GM19455 (cell line): Measurements from ENCODE around the gene ZBTB45.

Experiments
- ATAC-seq: cut with Tn5 transposase; IDR thresholded peaks from one replicate; pipeline ENCODE4 v1.9.1; 2021; ENCODE audit not compliant: unreplicated experiment

Gene ZBTB45

GRCh38 chr19:58555369-58555885 is 35.8 kb upstream of the ZBTB45 start:
- no peak for ATAC-seq

DNA sequence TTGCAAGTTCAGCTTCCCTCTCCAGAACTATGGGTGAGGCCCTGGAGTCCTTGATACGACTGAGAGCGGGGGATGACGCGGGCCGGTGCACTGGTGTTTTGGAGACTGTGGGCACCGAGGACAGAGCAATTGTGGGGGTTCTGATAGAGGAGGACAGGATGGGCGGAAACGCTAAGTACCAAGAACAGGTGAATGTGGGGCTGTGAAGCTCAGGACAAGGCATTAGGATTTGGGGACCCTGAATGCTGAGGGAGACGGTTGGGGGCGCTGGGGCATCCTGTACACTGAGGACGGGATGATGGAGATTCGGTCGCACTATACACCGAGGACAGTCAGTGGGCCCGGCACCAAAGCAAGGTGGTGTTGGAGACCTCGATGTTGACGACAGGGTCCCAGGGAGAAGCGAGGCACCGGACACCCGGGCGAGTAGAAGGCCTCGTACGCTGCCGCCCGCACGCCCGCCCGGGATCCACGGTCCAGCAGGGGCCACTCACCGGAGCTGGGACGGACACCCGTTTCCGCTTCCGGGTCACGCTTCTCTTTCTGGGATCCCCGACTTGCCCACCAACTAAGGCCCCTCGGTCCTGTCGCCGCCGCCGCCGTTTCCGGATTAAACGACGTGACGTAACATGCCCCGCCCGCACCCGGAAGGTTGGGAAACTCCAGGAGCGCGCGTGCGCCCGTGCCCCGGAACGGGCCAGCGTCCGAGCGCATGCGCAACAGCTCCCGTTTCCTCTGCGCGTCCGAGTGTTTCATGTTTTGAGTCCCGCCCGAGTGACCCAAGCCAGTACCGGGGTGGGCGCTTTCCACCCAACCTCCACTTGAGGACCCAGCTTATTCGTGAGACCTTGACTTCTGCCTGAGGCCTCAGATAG is 35.1 kb upstream of the ZBTB45 start, which contains the start of gene CHMP2A:
Gene CHMP2A (minus strand): TSS at position 612 of the 875 bp plus-strand sequence. CDS start 893 bp downstream, outside the sequence.
- peak; percentile 28 for ATAC-seq

GRCh38 chr19:58553799-58554493 is 34.3 kb upstream of the ZBTB45 start:
- no peak for ATAC-seq

GRCh38 chr19:58552655-58553054 is 33.0 kb upstream of the ZBTB45 start:
- no peak for ATAC-seq

DNA sequence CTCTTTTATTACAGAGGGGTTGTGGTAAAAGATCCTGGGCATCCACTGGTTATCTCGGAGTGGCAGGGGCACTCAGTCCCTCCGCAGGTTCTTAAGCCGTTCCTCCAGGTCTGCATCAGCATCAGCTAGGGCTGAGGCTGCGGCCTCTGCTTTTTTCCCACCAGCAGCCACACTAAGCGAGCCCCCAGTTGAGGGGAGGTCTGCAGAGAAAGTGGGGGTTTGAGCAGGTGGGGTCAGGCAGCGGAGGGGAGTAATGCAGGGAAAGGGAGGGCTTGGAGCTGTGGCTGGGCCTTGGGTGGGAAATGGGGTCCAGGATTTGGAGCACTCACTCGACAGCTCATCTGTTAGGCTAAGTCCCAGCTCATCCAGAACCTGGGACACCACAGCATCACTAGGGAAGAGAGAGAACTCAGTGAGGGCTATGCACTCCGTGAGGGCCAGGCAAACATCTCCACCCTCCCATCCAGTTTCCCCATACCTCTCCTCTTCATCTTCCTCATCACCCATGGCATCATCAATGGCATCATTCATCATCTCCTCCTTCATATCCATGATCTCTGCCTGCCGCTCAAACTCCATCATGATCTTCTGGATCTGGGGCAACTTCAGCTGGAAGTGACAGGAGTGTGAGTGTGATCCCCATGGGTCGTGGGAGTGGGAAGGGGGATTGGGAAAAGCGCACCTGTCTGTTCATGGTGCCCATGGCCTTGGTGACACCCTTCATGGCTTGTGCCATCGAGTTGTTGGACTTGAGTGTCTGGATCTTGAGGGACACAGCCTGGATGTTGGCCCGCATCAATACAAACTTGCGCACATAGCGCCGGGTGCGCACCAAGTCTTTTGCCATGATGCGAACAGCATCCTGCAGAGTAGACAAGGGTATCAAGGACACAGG is 32.2 kb upstream of the ZBTB45 start:
- ATAC-seq = no peak

GRCh38 chr19:58551123-58551497 is 31.5 kb upstream of the ZBTB45 start:
- no peak for ATAC-seq

DNA sequence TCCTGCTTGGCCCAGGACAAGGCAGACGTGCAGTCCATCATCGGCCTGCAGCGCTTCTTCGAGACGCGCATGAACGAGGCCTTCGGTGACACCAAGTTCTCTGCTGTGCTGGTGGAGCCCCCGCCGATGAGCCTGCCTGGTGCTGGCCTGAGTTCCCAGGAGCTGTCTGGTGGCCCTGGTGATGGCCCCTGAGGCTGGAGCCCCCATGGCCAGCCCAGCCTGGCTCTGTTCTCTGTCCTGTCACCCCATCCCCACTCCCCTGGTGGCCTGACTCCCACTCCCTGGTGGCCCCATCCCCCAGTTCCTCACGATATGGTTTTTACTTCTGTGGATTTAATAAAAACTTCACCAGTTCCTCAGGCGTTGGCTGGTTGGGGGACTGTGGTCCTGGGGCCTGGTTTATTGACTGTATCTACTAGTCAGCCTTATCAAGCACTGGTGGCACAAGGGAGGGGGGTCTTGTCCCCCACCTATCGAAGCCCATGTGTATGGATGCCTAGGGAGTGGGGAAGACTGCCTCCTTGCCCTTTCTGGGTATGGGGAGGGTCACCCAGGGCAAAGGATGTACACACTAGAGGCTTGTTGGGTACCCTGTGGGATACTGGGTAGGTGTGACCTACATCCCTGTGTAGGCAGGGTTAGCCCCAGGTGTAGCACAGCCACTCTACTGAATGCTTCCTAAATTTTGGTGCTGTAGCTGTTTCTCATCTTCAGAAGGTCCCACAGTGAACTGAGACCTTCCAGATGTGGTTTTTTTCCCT is 30.9 kb upstream of the ZBTB45 start:
- no peak for ATAC-seq

DNA sequence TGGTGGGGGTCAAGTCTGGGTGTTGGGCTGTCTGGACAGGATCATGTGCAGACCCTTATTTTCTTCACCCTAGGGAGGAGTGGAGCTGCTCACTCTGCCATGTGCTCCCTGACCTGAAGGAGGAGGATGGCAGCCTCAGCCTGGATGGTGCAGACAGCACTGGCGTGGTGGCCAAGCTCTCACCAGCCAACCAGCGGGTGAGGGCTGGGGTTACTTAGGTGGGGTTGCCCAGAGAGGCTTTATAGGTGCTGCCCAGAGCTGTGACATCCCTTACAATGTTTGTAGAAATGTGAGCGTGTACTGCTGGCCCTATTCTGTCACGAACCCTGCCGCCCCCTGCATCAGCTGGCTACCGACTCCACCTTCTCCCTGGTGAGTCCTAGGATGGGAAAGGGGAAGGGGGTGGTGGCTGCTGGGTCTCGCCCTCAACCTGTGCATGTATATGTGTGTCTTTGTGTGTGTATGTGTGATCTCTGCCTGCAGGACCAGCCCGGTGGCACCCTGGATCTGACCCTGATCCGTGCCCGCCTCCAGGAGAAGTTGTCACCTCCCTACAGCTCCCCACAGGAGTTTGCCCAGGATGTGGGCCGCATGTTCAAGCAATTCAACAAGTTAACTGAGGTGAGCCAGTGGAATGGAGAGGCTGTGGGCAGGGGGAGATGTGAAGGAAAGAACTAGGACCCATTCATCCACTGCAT is 30.2 kb upstream of the ZBTB45 start:
- ATAC-seq = no peak

DNA sequence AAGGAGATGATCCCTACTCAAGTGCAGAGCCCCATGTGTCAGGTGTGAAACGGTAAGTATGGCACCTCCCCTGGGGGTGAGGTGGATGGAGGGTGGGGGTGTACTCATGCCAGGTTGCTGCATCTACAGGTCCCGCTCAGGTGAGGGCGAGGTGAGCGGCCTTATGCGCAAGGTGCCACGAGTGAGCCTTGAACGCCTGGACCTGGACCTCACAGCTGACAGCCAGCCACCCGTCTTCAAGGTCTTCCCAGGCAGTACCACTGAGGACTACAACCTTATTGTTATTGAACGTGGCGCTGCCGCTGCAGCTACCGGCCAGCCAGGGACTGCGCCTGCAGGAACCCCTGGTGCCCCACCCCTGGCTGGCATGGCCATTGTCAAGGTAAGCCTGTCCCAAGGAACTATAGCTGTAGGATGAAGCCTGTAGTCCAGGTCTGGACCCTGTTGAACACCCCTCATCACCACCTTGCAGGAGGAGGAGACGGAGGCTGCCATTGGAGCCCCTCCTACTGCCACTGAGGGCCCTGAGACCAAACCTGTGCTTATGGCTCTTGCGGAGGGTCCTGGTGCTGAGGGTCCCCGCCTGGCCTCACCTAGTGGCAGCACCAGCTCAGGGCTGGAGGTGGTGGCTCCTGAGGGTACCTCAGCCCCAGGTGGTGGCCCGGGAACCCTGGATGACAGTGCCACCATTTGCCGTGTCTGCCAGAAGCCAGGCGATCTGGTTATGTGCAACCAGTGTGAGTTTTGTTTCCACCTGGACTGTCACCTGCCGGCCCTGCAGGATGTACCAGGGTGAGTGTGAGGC is 29.5 kb upstream of the ZBTB45 start:
- no peak for ATAC-seq

GRCh38 chr19:58547323-58548312 is 28.0 kb upstream of the ZBTB45 start:
- ATAC-seq = no peak

- ATAC-seq = no peak
Measured at GRCh38 chr19:58546019-58546530, 26.5 kb upstream of the ZBTB45 start.

GRCh38 chr19:58545286-58546018 is 25.8 kb upstream of the ZBTB45 start:
- ATAC-seq = no peak

DNA sequence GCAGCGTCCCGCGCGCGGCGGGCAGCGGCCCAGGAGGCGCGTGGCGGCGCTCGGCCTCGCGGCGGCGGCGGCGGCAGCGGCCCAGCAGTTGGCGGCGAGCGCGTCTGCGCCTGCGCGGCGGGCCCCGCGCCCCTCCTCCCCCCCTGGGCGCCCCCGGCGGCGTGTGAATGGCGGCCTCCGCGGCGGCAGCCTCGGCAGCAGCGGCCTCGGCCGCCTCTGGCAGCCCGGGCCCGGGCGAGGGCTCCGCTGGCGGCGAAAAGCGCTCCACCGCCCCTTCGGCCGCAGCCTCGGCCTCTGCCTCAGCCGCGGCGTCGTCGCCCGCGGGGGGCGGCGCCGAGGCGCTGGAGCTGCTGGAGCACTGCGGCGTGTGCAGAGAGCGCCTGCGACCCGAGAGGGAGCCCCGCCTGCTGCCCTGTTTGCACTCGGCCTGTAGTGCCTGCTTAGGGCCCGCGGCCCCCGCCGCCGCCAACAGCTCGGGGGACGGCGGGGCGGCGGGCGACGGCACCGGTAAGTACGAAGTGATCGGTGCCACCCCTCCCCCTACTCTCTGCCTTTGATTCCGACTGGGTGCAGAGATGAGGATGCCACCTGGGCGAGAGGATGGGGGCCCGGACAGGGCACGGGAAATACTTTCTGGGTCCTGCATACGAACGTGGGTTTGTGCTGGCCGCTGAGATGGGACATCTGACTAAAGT is 25.1 kb upstream of the ZBTB45 start:
- peak; percentile 56 for ATAC-seq

DNA sequence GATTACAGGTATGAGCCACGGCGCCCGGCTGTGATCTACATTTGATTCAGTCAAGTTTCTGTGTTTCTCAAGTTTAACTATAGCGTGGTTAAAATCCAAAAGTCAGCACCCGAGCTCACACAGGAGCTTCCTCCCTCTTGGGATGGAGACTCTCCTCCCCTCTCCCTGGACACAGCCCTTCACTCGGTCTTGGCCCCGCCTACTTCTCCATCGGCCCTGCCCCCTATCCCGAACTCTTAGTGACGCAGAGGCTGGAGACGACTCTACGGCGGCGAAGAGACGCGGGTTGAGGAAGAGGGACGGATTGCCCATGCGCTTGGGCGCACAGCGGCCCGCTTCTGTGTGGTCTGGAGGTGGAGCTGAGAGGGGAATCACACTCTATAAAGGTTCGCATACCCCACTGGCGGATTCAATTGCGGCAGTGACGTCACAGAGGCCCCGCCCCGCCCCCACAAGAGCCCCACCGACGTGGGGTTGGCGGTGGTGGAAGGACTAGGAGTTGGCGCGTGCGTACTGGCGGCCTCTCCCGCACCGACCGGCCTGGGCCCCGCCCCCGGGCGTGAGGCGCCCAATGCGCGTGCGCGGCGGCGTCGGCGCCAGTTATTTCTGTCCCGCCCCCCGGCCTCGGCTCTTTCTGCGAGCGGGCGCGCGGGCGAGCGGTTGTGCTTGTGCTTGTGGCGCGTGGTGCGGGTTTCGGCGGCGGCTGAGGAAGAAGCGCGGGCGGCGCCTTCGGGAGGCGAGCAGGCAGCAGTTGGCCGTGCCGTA is 24.4 kb upstream of the ZBTB45 start, which contains the start of gene TRIM28:
Gene TRIM28 (plus strand): TSS at position 239 of the 765 bp plus-strand sequence. CDS start 694 bp downstream, outside the sequence.
- ATAC-seq = peak; percentile 74
